ENCODE measurements around the gene CERT1.

Gene CERT1

GRCh38 chr5:75412111-75412990, 99.1 kb downstream of the CERT1 start:
- DNase-seq (ENCODE audit: low read depth, low spot score): no peak

GRCh38 chr5:75405296-75405695, 106.1 kb downstream of the CERT1 start:
- no peak for DNase-seq (ENCODE audit: low read depth, low spot score)

GRCh38 chr5:75395277-75395676, 116.2 kb downstream of the CERT1 start:
- DNase-seq (ENCODE audit: low read depth, low spot score): no peak

- DNase-seq (ENCODE audit: low read depth, low spot score): no peak
Observed at GRCh38 chr5:75389430-75389829, 122.0 kb downstream of the CERT1 start.

- DNase-seq (ENCODE audit: low read depth, low spot score): no peak
Observed at GRCh38 chr5:75387806-75388205, 123.6 kb downstream of the CERT1 start.

GRCh38 chr5:75384218-75384617, 127.2 kb downstream of the CERT1 start:
- no peak for DNase-seq (ENCODE audit: low read depth, low spot score)

- DNase-seq (ENCODE audit: low read depth, low spot score): no peak
Observed at GRCh38 chr5:75381456-75381855, 130.0 kb downstream of the CERT1 start.

- DNase-seq (ENCODE audit: low read depth, low spot score): no peak
Observed at GRCh38 chr5:75380099-75380498, 131.3 kb downstream of the CERT1 start.

GRCh38 chr5:75375414-75375813, 136.0 kb downstream of the CERT1 start:
- no peak for DNase-seq (ENCODE audit: low read depth, low spot score)

- no peak for DNase-seq (ENCODE audit: low read depth, low spot score)
Observed at GRCh38 chr5:75374394-75374814, 137.0 kb downstream of the CERT1 start.

- DNase-seq (ENCODE audit: low read depth, low spot score): no peak
Observed at GRCh38 chr5:75373862-75374261, 137.6 kb downstream of the CERT1 start.

GRCh38 chr5:75368391-75368790, 143.0 kb downstream of the CERT1 start:
- DNase-seq (ENCODE audit: low read depth, low spot score): no peak

GRCh38 chr5:75367401-75367800, 144.0 kb downstream of the CERT1 start:
- DNase-seq (ENCODE audit: low read depth, low spot score): no peak

GRCh38 chr5:75366787-75367186, 144.6 kb downstream of the CERT1 start:
- no peak for DNase-seq (ENCODE audit: low read depth, low spot score)

GRCh38 chr5:75365740-75366139, 145.7 kb downstream of the CERT1 start:
- DNase-seq (ENCODE audit: low read depth, low spot score): no peak

GRCh38 chr5:75364571-75365280, 146.7 kb downstream of the CERT1 start:
- no peak for DNase-seq (ENCODE audit: low read depth, low spot score)

GRCh38 chr5:75363726-75364495, 147.5 kb downstream of the CERT1 start:
- no peak for DNase-seq (ENCODE audit: low read depth, low spot score)

- DNase-seq (ENCODE audit: low read depth, low spot score): no peak
Observed at GRCh38 chr5:75363111-75363510, 148.3 kb downstream of the CERT1 start.

GRCh38 chr5:75362474-75362975, 148.9 kb downstream of the CERT1 start:
- DNase-seq (ENCODE audit: low read depth, low spot score): no peak

- no peak for DNase-seq (ENCODE audit: low read depth, low spot score)
Observed at GRCh38 chr5:75361310-75361709, 150.1 kb downstream of the CERT1 start.

GRCh38 chr5:75358117-75358516, 153.3 kb downstream of the CERT1 start:
- no peak for DNase-seq (ENCODE audit: low read depth, low spot score)

GRCh38 chr5:75356719-75357118, 154.7 kb downstream of the CERT1 start:
- DNase-seq (ENCODE audit: low read depth, low spot score): no peak

Measured in iPS DF 19.7 (cell line).